HG03039 (cell line): ENCODE data around the gene SPACDR.

Source experiments
- ATAC-seq: cut with Tn5 transposase; IDR thresholded peaks from one replicate; pipeline ENCODE4 v1.9.1; 2021; ENCODE audit warnings: mild to moderate bottlenecking, moderate library complexity; ENCODE audit not compliant: unreplicated experiment

SPACDR gene

DNA sequence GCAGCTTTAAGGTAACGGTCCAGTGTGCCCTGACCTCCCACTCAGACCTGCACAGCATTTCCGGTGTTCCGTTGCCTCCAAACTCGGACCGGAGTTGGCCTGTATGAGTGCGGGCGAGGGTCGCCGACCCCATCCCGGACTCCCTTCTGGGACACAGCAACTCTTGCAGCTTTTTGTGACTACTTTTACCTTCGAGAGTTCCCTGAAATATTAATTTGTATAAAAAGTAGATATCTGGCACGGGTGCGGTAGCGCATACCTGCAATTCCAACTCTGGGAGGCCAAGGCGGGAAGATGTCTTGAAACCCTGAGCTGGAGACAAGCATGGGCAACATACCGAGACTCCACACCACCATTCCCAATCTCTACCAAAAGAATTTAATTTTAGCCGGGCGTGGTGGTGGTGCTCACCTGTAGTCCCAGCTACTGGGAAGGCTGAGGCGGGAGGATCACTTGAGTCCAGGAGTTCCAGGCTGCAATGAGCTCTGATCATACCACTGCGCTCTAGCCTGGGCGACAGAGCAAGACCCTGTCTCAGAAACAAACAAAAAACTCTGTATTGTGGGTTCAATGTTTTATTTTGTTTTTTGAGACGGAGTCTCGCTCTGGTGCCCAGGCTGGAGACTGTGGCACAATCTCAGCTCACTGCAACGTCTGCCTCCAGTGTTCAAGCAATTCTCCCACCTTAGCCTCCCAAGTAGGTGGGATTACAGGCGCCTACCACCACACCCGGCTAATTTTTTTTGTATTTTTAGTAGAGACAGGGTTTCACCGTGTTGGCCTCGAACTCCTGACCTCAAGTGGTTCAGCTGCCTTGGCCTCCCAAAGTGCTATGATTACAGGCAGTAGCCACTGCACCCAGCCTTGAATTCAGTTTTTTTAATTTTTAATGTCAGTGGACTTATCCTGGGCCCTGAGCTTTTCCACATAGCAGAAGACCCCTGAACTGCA lies 26.6 kb downstream of the SPACDR start:
- ATAC-seq: no peak

DNA sequence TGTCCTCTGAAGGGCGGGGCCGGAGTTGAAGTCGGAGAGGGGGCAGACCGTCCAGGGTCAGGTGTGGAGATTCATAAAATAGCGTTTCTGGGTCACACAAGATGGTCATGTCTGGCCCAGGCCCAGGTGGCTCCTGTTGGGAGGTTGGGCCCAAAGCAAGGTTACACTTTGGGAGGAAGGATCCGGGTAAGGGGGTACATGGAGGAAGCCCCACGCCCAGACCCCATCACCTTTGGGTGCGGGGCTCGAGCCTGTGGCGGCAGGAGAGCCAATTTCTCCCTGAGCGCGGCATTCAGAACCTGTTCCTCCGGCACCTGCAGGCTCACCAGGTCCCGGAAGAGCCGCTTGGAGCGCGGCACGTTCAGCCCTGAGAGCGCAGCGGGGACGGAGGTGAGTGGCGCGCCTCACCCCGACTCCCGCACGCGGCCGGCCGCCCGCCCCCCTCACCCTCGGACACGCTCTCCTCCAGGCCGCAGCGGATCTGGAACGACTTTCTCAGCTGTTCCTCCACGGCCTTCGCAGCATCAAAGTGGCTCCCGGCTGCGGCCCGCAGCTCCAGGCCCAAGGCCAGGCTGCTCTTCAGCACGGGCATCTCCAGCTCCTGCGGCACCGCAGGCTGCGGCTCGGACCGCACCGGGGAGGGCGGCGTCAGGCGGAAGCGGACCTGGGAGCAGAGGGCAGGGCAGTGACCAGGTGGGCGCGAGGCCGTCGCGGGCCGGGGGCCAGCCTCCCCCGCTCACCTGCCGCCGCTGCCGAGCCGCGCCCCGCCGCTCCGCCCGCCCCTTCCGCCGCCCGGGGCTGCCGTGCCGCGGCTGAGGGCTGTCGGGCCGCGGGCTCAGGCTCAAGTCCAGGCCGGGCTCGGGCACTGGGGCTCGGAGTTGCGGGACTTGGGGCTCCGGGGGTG lies 28.4 kb downstream of the SPACDR start:
- ATAC-seq: peak; percentile 23

DNA sequence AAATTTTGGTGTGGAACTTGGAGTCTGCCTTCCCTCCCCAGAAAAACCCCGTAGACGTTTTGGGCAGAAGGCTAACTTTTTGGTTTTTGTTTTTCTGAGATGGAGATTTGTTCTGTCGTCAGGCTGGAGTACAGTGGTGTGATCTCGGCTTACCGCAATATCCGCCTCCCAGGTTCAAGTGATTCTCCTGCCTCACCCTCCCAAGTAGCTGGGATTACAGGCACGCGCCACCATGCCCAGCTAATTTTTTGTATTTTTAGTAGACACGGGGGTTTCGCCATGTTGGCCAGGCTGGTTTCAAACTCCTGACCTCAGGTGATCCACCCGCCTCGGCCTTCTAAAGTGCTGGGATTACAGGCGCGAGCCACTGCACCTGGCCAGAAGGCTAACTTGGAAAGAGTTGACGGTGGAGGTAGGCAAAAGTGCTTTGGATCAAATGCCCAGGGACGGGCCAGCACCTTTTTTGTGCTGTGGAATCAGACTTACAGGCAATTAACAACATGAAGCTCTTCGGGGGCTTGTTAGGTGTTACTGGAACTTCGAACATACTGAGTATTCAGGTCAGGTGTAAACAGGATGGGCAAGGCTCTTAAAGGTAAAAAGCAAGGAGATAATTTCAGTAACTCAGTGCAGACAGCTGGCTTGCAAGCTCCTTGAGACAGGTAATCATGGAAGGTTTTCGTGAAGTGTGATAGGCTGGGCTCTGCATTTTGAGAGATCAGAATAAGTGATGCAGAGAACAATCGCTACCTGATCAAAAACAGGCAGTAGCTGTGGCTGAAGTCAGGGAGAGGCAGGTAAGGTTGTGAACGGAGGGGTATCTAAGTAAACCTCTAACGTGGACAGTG lies 29.5 kb downstream of the SPACDR start:
- ATAC-seq: no peak

DNA sequence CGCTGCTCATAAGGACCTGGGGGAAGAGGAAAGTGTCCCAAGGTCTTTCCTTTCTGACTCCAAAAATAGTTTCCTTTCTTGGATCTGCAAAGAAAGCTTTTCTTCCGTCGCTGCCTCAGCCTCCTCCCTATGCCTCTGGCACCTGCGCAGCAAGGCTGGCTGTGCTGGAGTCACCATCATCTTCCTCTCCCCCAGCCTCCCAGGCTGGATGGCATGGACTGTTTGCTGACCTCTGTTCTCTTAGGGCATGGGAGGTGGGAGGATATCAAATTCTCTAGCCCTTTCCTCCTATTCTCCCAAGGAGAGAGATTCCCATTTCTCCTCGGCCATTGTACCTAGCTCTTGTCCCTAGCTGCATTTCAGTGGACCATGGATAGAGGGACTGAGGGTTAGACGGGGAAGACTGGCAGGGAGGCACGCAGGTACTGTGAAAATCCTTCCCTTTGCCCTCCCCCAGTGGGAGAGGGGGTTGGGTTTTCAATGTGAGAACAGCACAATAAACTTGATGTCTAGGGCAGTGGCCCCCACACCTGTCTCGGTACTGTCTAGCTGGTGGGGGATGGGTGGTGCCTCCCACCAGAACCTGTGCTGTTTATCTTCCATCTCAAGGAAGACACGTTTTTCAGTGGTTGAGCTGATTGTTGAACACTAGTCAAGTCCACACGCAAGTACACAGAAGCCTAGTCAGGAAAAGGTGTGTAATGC lies 30.3 kb downstream of the SPACDR start:
- no peak for ATAC-seq

DNA sequence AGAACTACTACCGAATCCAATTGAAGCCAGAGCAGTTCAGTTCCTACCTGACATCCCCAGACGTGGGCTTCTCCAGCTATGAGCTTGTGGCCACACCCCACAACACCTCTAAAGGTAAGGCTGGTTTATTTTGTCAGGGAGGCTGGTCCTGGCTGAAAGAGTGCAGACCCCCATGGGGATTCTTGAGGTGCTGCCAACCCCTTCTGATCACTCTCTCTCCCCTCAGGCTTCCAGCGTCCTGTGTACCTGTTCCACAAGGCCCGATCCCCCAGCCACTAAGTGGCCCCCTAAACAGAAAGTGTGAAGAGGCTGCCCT lies 30.8 kb downstream of the SPACDR start:
- ATAC-seq: no peak

DNA sequence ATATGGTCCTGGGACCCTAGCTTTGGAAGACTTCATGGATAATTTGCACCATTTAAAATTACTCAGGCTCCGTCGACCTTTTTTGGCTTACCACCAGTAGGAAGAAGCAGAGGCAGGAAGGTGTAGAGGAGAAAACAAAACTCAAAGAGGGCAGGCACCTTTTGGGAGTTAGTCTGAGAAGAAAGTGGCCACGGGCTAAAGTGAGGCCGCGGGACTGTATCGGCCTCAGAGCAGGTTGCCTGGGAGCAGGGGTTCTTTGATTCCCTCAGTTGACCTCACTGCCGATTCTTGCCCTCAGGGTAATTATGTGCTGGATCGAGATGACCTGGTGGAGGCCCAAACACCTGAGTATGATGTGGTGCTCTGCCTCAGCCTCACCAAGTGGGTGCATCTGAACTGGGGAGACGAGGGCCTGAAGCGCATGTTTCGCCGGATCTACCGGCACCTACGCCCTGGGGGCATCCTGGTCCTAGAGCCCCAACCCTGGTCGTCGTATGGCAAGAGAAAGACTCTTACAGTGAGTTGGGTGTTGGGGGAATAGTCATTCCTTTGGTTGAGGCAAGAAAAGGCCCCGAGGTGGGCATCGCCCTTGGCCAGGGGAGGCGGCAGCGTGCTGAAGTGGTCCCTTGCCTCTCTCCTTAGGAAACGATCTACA lies 31.3 kb downstream of the SPACDR start:
- ATAC-seq: no peak

DNA sequence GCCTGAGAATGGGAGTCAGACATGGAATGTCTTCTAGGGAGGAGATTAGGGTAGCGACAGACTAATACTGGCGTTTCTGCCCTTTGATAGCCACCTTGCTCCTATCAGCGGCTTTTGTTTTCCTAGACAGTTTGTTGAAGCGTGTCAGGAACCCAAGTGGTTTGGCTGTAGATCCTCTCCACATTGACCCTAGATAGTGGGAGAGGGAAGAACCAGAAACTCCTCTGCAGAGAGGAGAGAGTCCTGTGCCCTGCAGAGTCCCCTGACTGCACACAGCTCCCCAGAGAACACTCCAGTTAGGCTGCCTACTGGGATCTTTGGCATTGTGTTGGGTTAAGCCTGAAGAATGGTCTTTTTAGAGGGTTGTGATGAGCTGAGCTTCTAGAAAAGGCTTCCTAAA lies 32.0 kb downstream of the SPACDR start:
- no peak for ATAC-seq

DNA sequence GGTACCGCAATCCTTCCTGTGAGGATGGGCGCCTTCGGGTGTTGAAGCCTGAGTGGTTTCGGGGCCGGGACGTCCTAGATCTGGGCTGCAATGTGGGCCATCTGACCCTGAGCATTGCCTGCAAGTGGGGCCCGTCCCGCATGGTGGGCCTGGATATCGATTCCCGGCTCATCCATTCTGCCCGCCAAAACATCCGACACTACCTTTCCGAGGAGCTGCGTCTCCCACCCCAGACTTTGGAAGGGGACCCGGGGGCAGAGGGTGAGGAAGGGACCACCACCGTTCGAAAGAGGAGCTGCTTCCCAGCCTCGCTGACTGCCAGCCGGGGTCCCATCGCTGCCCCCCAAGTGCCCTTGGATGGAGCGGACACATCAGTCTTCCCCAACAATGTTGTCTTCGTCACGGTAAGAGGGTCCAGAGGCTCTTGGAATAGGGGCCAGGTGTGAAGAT lies 32.7 kb downstream of the SPACDR start:
- ATAC-seq: no peak

DNA sequence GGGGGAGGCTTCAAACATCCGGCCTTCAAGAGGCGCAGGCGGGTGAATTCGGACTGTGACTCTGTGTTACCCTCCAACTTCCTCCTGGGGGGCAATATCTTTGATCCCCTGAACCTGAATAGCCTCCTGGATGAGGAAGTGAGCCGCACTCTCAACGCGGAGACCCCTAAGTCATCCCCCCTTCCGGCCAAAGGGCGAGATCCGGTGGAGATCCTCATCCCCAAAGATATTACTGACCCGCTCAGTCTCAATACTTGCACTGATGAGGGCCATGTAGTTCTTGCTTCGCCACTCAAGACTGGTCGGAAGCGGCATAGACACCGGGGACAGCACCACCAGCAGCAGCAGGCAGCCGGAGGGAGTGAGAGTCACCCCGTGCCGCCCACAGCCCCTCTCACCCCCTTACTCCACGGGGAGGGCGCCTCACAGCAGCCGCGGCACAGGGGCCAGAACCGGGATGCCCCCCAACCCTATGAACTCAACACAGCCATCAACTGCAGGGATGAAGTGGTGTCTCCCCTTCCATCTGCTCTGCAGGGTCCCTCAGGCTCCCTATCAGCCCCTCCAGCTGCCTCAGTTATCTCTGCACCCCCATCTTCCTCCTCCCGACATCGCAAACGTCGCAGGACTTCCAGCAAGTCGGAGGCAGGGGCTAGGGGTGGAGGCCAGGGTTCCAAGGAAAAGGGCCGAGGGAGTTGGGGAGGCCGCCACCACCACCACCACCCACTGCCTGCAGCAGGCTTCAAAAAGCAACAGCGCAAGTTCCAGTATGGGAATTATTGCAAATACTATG lies 33.4 kb downstream of the SPACDR start:
- no peak for ATAC-seq

DNA sequence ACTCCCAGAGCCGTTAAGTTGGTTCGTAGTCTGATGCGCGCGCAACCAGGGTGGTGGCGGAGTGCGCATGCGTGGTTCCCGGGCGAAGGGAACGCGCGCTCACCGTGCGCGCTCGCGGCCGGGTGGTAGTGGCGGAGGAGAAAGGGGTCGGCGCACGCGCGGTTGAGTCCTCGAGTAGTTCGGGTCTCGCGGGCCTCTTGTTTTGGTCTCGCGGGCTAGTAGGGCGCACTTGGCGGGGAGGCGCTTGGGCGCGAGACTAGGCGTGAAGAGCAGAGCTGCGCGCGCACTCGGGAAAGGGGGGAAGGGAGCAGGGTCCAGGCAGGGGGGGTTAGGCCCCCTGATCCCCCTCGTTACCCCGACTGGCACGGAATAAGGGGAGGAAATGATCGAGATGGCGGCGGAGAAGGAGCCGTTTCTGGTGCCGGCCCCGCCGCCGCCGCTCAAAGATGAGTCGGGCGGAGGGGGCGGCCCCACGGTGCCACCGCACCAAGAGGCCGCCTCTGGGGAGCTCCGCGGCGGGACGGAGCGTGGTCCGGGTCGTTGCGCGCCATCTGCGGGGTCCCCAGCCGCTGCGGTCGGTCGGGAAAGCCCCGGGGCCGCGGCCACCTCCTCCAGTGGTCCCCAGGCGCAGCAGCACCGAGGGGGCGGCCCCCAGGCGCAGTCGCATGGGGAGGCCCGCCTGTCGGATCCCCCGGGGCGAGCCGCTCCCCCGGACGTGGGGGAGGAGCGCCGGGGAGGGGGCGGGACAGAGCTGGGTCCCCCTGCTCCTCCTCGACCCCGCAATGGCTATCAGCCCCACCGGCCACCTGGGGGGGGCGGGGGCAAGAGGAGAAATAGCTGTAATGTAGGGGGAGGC lies 34.2 kb downstream of the SPACDR start, which contains the start of gene MEPCE:
Gene MEPCE (plus strand): TSS at position 195 of the 856 bp plus-strand sequence. CDS start 188 bp downstream, at position 383.
- peak; percentile 33 for ATAC-seq

DNA sequence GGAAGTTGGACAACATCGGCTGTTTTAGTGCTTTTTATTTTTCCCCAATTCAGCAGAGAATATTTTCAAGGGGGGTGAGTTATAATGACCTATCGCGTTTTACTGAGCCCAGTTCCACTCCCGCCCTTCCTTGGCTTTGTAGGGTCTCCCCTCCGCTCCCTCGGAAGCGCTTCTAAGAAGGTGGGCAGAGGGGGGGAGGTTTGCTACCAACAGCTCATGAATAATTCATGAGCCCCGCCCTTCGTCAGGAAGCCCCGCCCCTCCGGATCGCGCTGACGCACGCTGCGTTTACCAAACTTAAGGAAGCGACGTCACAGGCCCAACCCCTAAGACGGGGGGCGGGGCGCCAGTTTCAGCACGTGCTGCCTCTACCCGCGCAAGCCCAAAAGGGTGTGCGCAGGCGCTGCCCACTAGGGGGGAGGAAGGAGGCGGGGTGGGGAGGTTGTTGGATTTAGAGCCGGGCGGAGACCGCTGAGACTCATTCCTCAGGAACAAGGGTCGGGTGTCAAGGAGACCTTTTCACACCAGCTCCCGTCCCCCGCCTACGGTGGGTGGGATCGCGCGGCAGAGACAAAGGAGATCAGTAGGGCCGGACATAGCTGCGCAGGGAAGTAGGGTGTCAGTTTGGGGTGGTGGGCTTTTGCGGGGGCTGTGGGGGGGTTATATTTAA lies 35.0 kb downstream of the SPACDR start:
- ATAC-seq: peak; percentile 41

DNA sequence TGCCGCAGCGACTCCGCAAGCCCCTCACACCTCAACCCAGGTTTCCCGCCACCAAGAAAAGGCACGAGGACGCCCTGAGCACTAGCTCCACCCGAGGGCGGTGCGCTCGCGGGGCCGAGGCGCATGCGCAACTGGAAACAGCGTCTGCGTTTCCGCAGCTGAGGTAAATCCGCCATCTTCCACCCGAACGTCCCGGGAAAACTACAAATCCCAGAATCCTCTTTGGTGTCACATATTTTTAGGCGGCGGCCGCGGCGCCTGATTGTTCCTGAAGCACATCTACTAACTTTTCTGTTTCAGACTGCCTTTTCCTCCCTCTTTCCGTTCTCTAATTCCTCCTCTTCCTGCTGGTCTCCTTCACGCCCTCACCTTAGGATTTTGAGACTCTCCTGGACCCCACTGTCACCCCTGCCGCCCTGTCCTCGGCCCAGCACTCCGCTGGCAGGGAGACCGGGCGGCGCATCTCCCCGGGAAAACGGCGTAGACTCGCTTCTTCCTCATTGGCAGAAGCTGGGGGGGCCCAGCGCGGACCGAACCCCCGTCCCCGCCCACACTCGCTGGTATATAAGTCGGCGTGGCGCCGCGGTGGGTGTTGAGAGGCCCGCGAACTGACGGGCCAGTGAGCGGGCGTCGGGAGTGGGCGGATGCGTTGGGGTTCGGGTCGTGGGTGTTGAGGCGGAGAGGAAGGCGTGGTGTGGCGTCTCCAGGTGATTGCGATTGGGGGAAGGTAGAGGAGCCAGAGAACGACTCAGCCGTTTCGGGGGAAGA lies 35.7 kb downstream of the SPACDR start, which contains the start of gene ZCWPW1:
Gene ZCWPW1 (minus strand): TSS at position 505 of the 768 bp plus-strand sequence. CDS start 8,054 bp downstream, outside the sequence.
- ATAC-seq: peak; percentile 46

DNA sequence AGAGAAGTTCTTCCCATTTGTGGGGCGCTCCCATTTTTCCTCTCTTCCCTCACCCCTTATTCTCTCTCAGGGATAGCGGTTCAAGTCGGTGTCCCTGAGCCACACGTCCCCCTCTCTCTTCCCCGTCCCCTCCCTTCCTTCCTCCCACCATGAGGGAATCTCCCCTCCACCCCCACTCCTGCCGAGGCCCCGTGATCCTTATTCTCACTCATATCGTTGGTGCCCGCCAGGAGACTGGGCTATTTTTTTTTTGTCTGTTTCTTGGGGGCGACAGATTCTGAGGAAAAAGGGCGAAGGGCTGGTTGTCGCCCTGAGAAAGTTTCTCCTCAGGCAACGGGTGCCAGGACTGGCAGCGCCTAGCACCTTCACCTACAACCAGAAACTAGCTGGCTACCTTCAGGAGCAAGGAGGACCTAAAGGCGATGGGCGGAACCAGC lies 36.3 kb downstream of the SPACDR start:
- no peak for ATAC-seq

DNA sequence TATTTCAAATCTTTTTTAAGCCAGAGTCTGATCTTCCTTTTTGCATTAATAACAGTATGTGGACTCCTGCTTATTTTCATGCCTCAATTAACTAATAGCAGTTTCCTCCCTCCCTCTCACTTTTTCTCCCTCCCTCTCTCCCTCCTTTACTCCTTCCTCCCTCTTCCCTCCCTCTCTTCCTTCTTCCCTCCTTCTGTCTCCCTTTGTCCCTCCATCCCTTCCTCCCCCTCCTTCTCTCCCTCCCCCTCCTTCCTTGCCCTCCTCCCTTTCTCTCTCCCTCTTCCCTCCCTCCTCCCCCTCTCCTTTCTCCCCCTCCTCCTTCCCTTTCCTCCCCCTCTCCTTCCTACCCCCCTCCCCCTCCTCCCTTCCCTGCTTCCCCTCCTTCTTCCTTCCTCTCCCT lies 37.5 kb downstream of the SPACDR start:
- no peak for ATAC-seq

DNA sequence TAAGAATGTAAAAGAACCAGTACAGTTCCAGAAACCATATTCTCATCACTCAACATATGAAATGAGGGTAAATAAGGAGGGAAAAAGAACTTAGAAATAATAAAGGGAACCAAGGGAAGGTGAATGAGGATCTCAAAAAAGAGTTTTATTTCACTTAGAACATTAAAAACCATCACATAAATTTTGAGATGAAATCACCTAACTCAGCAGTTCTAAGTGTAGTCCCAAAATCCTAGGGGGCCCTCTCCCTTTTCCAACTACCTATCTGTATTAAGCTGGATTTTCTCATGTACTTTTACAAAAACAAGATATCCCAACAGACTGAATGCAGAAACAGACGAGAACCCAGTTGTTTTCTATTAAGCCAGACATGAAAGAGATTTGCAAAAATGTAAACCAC lies 38.7 kb downstream of the SPACDR start:
- ATAC-seq: no peak

DNA sequence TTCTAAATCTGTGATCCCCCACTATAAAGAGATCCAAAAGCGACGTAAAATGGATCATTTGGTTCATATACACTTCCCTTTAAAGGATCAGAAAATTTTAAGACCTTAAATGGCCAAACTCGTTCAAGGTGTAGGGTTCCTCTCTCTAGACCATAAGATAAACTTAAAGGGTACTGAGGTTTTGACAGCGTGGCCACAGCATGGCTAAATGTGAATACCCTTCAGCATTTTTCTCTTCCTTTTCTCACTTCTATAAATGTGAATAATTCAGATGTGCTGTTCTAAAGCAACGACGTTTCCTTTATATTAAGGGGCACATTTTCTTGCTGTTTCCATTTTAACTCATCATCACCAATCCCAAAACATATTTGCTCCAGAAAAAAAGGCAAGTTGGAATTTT lies 40.7 kb downstream of the SPACDR start:
- no peak for ATAC-seq
